HG03571 (cell line): ENCODE results near the gene SNX1.
"Not testable (repeated sequence)": the region's sequence is repeated elsewhere in the genome, so short reads cannot be mapped to it uniquely, and the experiment has no call there.

ENCODE experiments used
- ATAC-seq: cut with Tn5 transposase; IDR thresholded peaks from one replicate; pipeline ENCODE4 v1.9.1; 2021; ENCODE audit not compliant: unreplicated experiment

The SNX1 gene

GRCh38 chr15:64112073-64112772 is 16.4 kb downstream of the SNX1 start:
- ATAC-seq: no peak

GRCh38 chr15:64112904-64113303 is 17.1 kb downstream of the SNX1 start:
- no peak for ATAC-seq

GRCh38 chr15:64117759-64118487 is 22.1 kb downstream of the SNX1 start:
- no peak for ATAC-seq

GRCh38 chr15:64120322-64120721 is 24.5 kb downstream of the SNX1 start:
- not testable (repeated sequence) for ATAC-seq

- ATAC-seq: no peak
These were observed 25.8 kb downstream of the SNX1 start for GRCh38 chr15:64121614-64122013.

- no peak for ATAC-seq
These were observed 26.7 kb downstream of the SNX1 start for GRCh38 chr15:64122444-64122843.

GRCh38 chr15:64122936-64123351 is 27.2 kb downstream of the SNX1 start:
- no peak for ATAC-seq

GRCh38 chr15:64125978-64126377 is 30.2 kb downstream of the SNX1 start:
- ATAC-seq: no peak

GRCh38 chr15:64127521-64128270 is 31.9 kb downstream of the SNX1 start:
- no peak for ATAC-seq

- no peak for ATAC-seq
These were observed 34.4 kb downstream of the SNX1 start for GRCh38 chr15:64130159-64130558.

GRCh38 chr15:64131547-64131946 is 35.8 kb downstream of the SNX1 start:
- ATAC-seq: no peak

- ATAC-seq: no peak
These were observed 36.4 kb downstream of the SNX1 start for GRCh38 chr15:64132217-64132616.

GRCh38 chr15:64133623-64134344 is 38.0 kb downstream of the SNX1 start:
- no peak for ATAC-seq

GRCh38 chr15:64134345-64134829 is 38.6 kb downstream of the SNX1 start:
- no peak for ATAC-seq

- ATAC-seq: no peak
These were observed 40.6 kb downstream of the SNX1 start for GRCh38 chr15:64136347-64136746.

- ATAC-seq: no peak
These were observed 41.5 kb downstream of the SNX1 start for GRCh38 chr15:64137226-64137833.

GRCh38 chr15:64138331-64138941 is 42.7 kb downstream of the SNX1 start:
- no peak for ATAC-seq

GRCh38 chr15:64141798-64142512 is 46.2 kb downstream of the SNX1 start:
- ATAC-seq: no peak

GRCh38 chr15:64143276-64143675 is 47.5 kb downstream of the SNX1 start:
- no peak for ATAC-seq

GRCh38 chr15:64144192-64144564 is 48.4 kb downstream of the SNX1 start:
- no peak for ATAC-seq
